SK-N-MC (cell line): ENCODE measurements around the gene BMI1.

ENCODE experiments used
- EZH2 ChIP-seq: fragments of 200-600 bp; sonication (generic); IDR thresholded peaks from one replicate; pipeline ENCODE4 v1.6.1; 2017; ENCODE audit warnings: antibody characterized with exemption
- FOXP2 ChIP-seq: optimal IDR thresholded peaks from 2 replicates; pipeline ENCODE3; 2011; ENCODE audit warnings: mild to moderate bottlenecking, moderate library complexity; ENCODE audit not compliant: insufficient read depth; ENCODE audit errors: extremely low read length, control extremely low read depth
- POLR2AphosphoS5 ChIP-seq: IDR thresholded peaks from 2 replicates; pipeline ENCODE4 v1.6.1; 2012; ENCODE audit warnings: mild to moderate bottlenecking, low read depth, low read length, borderline replicate concordance

DNA sequence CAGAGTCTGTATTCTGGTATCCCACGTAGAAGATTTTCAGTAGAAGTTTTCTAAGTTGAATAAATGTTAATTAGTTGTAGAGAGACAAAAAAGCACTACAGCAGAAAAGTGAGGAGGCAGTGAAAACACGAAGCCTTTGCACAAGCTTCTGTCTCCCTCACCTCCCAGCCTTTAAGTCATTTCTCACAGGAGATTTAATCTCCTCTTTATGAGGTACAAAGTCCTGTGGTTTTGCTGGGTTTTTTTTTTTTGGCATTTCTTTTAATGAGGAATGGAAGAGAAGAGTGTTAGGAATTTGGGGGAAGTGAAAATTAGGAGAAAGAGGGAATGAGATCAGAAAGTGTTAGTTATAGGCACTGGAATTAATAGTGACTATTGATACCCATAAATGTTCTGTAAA, 45.9 kb downstream of the BMI1 start:
- no peak for TF ChIP-seq EZH2
- no peak for TF ChIP-seq POLR2AphosphoS5
- no peak for TF ChIP-seq FOXP2
